Hair follicle dermal papilla cell (primary cell): ENCODE measurements around the gene RAB34. TPM values are rescaled to one million over a fixed set of nuclear protein-coding genes. Genes with fewer than 3 reads are reported as not detected.

Experiments
- small RNA-seq: library from RNA; depleted of rRNA; stranded (forward); fragments of <200 nt; gene quantifications from one replicate; pipeline ENCODE3, GENCODE V24; 2012
- total RNA-seq: library from RNA; depleted of rRNA; stranded (reverse); fragments of >200 nt; gene quantifications from 2 replicates; pipeline ENCODE4 v1.2.3, GENCODE V29; 2012

Gene RAB34
- total RNA-seq, result 186 and 192 TPM in 2 replicates

GRCh38 chr17:28717578-28718332 is at the start of gene RAB34:
TSS of gene RAB34 (minus strand) at chr17:28717868. CDS start at chr17:28717266, 602 bp downstream.

DNA sequence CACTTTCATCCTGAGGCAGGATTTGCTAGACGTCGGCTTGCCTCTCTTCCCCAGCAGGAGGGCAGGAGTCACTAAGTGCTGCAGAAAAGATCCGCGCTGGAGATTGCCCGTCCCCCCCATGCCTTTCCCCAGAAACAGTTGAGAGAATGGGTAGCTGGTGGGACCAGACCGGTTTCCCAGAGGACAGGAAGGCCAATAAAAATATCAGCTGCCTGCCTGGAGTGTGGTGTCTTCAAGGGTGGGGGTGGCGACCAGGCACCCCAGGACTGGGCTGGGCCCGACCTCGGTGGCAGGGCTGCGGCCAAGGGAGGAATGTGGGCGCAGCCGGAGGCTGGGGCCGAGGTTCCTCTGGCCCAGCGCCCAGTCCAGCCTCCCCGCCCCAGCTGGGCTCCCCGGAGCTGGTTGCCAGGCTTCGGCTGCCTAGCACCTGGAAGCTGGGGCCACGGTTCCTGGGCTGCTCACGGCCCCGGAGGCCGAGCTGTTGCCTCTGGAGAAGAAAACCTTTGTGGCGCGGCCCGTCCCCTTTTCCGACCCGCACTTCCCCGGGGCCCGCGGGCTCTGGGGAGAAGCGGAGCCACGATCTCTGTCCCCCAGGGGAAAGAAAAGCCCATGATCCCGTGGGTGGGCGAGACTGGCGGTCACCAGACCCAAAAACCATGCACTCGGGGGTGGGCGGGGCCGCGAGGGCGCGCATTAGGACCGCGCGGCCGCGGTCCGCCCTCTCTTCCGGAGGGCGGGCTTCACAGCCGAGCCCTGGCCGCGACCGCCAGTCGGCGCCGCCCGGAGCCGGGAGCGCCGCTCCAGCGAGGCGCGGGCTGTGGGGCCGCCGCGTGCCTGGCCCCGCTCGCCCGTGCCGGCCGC is 25.8 kb upstream of the RAB34 start, which contains the start of gene TRAF4:
Gene TRAF4 (plus strand): TSS at position 769 of the 861 bp plus-strand sequence. CDS start 102 bp downstream, outside the sequence.

DNA sequence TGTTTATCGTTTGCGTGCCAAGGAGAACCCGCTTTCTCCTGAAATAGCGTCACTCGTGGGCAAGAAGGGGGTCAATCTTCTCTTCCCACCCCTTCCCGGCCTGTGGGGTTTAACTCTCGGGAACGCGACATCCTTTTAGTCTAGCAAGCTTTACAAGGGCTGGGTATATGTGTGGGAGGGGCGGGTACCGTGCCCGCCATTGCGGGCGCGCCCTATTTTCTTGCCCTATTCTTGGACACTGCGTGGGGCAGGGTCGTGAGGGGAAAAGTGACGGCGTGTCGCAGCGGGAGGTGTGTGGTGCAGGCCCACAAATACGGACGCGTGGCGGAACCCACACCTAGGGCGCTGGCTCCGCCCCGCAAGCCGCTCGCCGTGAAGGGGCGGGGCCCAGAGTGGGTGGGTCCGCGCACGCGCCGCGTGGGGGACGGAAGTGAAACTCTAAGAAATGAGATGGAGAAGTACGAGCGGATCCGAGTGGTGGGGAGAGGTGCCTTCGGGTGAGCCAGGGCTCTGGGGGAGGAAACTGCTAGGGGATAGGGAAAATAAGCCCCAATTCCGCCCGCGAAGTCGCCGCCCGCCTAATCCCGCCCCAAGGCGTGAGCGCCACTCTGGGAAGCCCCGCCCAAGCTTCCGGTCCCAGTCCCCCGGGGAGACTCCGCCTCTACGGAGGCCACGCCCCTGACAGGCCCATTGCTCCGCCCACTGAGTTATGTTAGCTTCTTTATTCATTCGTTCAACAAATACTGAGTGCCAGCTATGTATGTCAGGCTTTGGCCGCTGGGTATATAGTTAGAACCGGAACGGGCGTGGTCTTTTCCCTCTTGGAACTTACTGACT is 10.9 kb upstream of the RAB34 start, which contains the start of gene NEK8:
Gene NEK8 (plus strand): TSS at position 425 of the 837 bp plus-strand sequence. CDS start 26 bp downstream, at position 451.

GRCh38 chr17:28726226-28726626 is 8.6 kb upstream of the RAB34 start, which contains the start of gene TLCD1:
TSS of gene TLCD1 (minus strand) at chr17:28726233. CDS start at chr17:28726097, 136 bp downstream.

GRCh38 chr17:28711723-28712031 is 6.0 kb downstream of the RAB34 start, which contains the start of gene PROCA1:
TSS of gene PROCA1 (minus strand) at chr17:28711888. CDS start at chr17:28711660, 228 bp downstream.

Small RNA genes lying within 50 kb of the gene (small RNA-seq; reads per million reads assigned to genes)
- gene SNORD42A, result not detected
- 1.5 reads per million, percentile 35 among the genes with 10 or more reads in this experiment for gene SNORD42B
- not detected for gene SNORD4A
- gene SNORD4B, result not detected

Other genes starting within 250 kb of the RAB34 start
- not detected in 2 replicates for gene SLC13A2, start 244.2 kb downstream of the RAB34 start, total RNA-seq
- gene FOXN1, start 211.5 kb downstream of the RAB34 start, total RNA-seq, result not detected in 2 replicates
- gene UNC119, start 165.2 kb downstream of the RAB34 start, total RNA-seq, result 20.4 and 22.0 TPM in 2 replicates
- gene PIGS, start 146.3 kb downstream of the RAB34 start, total RNA-seq, result 60.2 and 61.0 TPM in 2 replicates
- gene ALDOC, start 141.0 kb downstream of the RAB34 start, total RNA-seq, result 56.8 and 65.1 TPM in 2 replicates
- 5.4 and 6.2 TPM in 2 replicates for gene SPAG5, start 118.8 kb downstream of the RAB34 start, total RNA-seq
- 2.1 and 4.7 TPM in 2 replicates for gene RSKR, start 103.7 kb downstream of the RAB34 start, total RNA-seq
- gene BLTP2, start 72.7 kb downstream of the RAB34 start, total RNA-seq, result 163 and 173 TPM in 2 replicates
- 35.2 and 39.1 TPM in 2 replicates for gene SDF2, start 56.0 kb downstream of the RAB34 start, total RNA-seq
- gene SUPT6H, start 55.7 kb downstream of the RAB34 start, total RNA-seq, result 58.0 and 67.8 TPM in 2 replicates
- gene PROCA1, start 6.0 kb downstream of the RAB34 start, total RNA-seq, result 0.65 and 1.9 TPM in 2 replicates
- gene RPL23A, start 2.1 kb upstream of the RAB34 start, total RNA-seq, result 245 and 263 TPM in 2 replicates
- gene TLCD1, start 8.4 kb upstream of the RAB34 start, total RNA-seq, result 3.9 and 4.9 TPM in 2 replicates
- 5.2 TPM in 2 replicates for gene NEK8, start 10.9 kb upstream of the RAB34 start, total RNA-seq
- gene TRAF4, start 26.1 kb upstream of the RAB34 start, total RNA-seq, result 36.6 and 39.3 TPM in 2 replicates
- gene FAM222B, start 124.9 kb upstream of the RAB34 start, total RNA-seq, result 6.8 and 7.3 TPM in 2 replicates
- gene ERAL1, start 137.1 kb upstream of the RAB34 start, total RNA-seq, result 41.9 and 45.8 TPM in 2 replicates
- gene FLOT2, start 179.9 kb upstream of the RAB34 start, total RNA-seq, result 44.1 and 45.8 TPM in 2 replicates
- 1.5 and 2.9 TPM in 2 replicates for gene DHRS13, start 185.2 kb upstream of the RAB34 start, total RNA-seq
- gene PHF12, start 233.7 kb upstream of the RAB34 start, total RNA-seq, result 39.2 and 41.4 TPM in 2 replicates